SW480 (cell line): ENCODE measurements around the gene RNF112.
"Not testable (repeated sequence)": the region's sequence is repeated elsewhere in the genome, so short reads cannot be mapped to it uniquely, and the experiment has no call there.

ENCODE experiments used
- DNase-seq: peaks from one replicate; pipeline ENCODE4 v3.0.0-alpha.2; 2016; ENCODE audit warnings: low spot score

The RNF112 gene

GRCh38 chr17:19448341-19449268, 37.6 kb downstream of the RNF112 start:
- no peak for DNase-seq

DNA sequence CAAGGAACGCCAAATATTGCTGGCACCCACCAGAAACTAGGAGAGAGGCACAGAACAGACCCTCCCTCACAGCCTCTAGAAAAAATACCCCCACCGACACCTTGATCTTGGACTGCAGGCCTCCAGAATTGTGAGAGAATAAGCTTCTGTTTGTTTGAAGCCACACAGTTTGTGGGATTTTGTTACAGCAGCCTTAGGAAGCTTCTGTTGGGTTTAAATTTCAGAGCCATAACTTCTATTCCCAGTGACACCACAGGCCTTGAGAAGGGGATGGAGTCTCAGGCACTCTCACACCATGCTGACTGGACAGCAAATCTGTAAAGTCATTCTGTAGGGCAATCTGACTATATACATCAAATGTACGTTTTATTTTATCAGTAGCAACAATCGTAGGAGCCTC, 38.6 kb downstream of the RNF112 start:
- DNase-seq = no peak

GRCh38 chr17:19453296-19453695, 42.3 kb downstream of the RNF112 start:
- no peak for DNase-seq

DNA sequence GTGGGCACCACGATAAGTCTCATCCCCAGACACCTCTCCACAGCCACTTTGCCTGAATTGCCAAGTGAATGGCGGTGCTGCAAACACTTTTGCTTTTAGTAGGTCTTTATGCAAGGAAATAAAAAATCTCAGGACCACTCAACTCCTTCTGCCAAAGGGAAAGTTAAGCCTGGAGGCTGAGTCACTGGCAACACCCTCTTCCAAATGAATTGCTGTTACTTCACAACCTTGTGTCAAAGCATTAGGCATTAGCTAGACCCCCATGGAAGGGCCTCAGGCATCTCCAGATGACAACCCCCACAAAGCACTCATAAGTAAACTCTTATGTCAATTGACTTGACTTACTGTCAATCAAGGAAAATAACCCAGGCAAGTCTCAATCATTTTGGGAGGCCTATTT, 43.0 kb downstream of the RNF112 start:
- no peak for DNase-seq

GRCh38 chr17:19456016-19456927, 45.2 kb downstream of the RNF112 start:
- no peak for DNase-seq

DNA sequence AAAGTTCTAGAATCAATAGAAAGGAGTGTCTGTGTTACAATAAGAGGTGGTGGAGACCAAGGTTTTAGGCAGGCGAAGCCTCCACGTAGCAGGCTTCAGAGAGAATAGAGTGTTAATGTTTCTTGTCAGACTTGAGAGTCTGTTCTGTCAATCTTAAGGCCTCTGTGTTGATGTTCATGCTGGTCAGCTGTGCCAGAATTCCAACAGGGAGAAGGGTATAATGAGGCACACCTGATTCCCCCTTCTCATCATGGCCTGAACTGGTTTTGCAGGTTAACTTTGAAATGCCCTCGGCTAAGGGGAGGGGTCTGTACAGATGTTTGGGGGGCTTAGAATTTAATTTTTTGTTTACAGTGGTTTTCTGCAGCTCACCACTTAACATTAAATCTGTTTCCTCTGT, 46.0 kb downstream of the RNF112 start:
- DNase-seq = no peak

DNA sequence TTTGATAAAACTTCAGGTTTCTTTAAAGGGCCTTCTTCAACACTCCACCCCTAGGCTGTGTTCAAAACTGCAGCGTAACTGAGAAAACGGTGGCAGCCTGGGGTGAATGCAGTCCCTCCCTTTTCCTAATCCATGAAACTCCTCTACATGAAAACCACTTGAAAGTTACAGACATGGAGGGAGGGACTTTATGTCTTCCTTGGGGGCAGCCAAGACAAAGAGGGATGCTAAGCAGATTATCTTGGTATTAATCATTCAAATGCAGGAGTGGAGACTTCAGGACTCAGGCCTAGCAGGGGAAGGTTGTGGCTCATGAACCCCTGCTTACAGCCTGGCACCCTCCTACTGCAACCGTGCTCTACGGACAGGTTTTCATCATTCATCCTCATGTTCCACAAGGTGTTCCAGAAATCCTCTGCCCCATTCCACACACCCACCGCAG, 46.8 kb downstream of the RNF112 start:
- DNase-seq = no peak

- DNase-seq = not testable (repeated sequence)
Observed at GRCh38 chr17:19458481-19458880, 47.4 kb downstream of the RNF112 start.

GRCh38 chr17:19459018-19459655, 48.1 kb downstream of the RNF112 start:
- not testable (repeated sequence) for DNase-seq

DNA sequence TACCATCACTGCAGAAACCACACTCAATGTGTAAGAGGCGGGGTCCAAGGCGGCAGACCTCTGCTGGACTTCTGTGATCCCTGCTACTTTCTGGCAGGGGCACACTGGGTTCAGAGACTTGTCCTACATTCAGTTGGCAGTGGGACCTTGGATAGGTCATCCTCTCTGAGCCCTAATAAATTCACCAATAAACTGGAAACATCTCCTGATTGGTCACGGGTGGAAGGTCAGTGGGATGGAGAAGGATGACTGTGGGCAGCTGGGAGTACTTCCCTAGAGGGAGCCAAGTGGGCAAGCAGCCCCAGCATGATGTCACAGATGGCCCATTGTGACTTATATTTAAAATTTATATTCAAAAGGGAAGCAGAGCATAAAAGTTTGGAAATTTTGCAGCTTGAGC, 49.7 kb downstream of the RNF112 start:
- no peak for DNase-seq

GRCh38 chr17:19461116-19461515, 50.1 kb downstream of the RNF112 start:
- DNase-seq = no peak

DNA sequence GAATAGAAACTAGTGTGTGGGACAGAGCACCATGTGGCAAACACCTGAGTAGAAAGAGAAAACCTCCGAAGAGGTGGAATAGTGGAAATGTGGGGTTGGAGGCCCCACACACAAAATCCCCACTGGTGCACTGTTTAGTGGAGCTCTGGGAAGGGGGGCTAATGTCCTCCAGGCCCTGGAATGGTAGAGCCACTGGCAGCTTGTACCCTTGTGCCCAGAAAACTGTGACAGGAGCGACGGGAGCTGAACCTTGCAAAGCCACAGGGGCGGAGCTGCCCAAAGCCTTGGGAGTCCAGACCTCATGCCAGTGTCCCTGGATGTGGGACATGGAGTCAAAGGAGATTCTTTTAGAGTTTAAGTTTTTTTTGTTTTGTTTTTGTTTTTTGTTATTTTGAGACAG, 50.6 kb downstream of the RNF112 start:
- DNase-seq = no peak

- not testable (repeated sequence) for DNase-seq
Observed at GRCh38 chr17:19462456-19463035, 51.5 kb downstream of the RNF112 start.

DNA sequence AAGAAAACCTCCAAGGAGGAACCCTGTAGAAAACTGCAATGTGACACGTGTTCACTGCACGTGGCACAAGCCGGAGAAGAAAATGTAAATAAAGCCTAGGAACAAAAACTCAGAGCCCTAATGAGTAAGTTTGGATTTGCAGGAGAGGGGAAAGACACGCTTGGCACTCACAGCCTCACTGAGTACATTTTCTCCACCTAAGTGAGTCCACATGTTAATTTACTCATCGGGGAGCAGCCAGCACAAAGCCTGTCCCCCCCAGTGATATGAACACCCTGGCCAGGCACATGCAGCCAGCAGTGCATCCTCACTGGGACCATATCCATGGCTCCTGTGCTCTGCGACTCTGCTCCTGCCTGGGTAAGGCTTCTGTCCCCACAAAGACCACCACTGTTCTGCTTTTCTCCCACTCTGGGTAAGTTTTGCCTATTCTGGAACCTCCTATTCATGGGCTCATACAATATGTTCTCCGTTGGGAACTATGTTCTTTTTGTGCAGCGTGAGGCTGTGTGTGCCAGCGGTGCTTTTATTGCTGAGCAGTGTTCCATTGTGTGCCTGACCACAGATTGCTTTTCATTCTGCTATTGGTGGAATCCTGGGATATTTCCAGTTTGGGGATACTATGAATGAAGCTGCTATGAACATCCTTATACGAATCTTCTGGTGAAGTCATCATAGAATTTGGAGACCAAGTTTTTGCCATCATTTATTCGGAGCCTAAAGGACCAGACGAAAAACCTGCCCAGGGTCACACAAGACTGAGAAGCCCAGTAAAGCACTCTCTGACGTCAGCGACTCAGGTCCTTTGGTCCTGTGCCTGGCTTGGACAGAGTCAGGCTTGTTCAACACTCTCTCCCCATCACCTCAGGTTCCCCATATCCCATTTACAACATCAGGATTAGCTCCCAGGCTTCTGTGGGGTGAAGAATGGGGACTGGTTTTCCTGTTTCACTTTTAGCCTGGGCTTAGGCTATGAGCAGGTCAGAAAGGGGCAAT, 53.3 kb downstream of the RNF112 start:
- no peak for DNase-seq
